T1000 (cell line): ENCODE data around the gene SH3BGRL3.

Source experiments
- DNase-seq: peaks from one replicate; lab custom pipeline; 2025; ENCODE audit warnings: mixed read lengths; lab: John Stamatoyannopoulos, UW

Gene SH3BGRL3

DNA sequence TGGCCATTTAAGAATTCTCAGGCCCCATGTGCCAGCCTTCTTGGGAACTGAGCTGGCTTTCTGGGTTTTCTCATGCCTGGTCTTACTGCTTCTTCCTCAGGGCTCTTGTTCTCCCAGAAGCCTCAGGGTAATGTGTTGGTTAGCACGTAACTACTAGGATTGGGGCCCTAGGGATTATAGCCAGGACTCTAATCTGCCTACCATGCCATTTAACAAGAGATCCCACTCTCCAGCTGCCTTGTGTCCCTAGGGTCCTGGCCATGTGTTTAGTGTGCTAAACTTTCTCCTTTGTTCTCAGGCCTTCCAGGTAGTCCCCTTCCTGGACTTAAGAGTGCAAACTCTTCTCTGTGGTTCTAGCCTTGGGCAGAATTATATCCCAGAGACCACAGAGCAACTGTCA, 2.2 kb upstream of the SH3BGRL3 start:
- DNase-seq = no peak

DNA sequence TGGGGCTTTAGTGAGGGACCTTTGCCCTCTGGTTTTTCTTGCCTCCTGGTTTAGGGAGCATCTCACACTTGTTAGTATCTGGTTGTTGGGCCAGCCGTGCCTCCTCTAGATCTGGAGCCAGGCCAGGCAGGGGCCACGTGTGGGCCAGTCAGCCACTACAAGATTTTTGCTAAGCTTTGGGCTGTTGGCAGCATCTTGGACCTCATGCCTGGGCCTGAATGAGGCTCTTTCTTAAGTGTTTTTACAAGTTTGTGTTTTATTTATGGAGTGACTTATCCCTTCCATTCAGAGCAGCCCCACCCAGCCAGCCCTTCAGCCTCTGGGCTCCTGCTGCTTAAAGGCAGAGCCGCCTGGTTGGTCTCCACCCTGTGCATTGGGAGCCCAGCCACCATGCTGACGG, 1.6 kb upstream of the SH3BGRL3 start:
- DNase-seq = peak; percentile 69

DNA sequence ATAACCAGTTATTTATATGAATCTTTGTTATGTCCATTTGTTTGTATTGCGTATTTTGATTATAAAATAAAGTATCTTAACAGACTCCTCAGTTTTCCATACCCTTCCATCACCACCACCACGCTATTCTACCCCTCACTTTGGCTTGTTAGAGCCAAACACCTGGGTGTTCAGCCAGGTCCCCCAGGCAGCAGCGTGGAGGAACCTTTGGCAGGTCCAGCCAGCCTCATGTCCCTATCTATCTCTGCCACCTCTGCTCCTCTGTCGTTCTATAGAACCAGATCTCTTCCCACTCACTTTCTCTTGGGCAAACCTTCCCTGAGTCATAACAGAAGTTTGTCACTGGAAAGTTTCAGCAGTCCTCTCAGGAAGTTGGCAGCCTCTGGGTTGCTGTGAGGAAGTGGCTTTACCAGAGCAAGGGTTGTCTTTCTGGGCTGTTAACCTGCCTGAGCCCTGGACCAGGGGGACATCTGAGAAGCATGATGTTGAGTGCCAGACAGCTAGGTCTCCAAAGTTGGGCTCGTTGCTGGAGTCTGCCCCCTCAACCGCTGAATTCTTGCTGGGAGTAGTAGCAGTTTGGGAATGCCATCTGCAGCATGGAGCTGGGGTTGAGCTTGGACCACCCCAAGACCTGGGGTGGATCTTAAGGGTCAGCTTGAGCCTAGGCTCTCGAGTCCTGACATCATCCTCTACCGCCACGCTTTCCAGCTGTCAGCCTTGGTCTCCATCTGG, 996 bp upstream of the SH3BGRL3 start:
- DNase-seq = no peak

DNA sequence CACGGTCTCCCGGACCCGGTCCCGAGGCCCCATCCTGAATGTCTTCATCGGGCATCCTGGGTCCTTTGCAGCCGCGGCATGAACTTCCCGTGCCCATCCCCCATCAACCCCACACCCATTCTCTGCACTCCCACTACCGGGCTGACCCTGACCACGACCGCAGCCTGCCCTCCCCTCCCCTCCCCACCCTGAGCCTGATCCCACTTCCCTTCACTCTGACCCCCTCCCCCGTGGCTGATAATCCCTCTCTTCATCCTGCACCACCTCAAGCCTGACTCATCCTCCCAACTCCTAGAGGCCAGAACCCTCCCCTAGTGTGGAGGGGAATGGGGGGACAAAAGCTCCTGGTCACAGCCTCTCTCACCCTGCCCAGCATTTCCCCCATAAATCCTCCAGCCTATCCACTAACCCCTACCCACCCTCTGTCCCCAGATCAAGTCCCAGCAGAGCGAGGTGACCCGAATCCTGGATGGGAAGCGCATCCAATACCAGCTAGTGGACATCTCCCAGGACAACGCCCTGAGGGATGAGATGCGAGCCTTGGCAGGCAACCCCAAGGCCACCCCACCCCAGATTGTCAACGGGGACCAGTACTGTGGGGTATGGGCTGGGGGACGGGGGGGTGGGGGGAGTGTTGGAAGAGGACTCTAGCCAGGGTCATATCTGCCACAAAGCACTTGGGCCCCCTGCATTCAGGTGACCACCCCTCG, 602 bp downstream of the SH3BGRL3 start:
- DNase-seq = peak; percentile 33

DNA sequence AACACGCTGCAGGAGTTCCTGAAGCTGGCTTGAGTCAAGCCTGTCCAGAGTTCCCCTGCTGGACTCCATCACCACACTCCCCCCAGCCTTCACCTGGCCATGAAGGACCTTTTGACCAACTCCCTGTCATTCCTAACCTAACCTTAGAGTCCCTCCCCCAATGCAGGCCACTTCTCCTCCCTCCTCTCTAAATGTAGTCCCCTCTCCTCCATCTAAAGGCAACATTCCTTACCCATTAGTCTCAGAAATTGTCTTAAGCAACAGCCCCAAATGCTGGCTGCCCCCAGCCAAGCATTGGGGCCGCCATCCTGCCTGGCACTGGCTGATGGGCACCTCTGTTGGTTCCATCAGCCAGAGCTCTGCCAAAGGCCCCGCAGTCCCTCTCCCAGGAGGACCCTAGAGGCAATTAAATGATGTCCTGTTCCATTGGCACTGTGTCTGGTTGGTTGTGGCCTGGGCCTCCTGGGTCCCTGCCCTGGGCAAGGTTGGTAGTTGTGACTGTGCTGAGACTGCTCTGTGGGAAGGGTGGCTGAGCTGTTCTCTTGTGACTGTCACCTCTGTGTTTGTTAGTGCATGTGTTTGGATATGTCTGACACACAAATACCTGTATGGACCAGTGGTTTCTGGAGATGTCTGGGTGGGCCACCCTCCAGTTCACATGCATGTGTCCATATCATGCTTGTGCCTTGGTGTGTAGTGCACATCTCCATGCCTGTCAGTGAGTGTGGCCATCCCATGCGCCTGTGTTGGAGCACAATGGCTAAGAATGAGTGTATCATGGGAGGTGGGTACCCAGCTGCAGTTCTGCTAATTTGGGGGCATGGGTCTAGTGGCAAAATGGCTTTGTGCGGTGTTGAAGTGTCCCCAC, 1.4 kb downstream of the SH3BGRL3 start:
- no peak for DNase-seq

DNA sequence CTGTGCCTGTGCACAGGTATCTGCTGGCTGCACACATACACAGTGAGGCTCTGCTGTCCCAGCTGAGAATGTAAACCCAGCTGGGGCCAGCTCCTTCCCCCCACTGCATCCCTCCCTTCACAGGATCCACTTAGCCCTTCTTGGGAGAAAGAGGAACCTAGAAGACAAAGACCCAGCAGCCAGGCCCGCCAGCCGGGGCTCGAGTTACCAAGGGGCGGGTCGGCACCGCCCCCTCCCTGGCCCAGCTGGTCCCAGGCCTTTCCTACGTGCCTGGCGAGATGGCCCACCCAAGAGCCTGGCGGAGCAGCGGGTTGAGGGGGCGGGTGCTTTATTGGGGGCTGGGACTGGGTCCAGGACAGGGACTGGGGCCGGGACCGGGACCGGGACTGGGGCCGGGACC, 2.1 kb downstream of the SH3BGRL3 start:
- DNase-seq = no peak

DNA sequence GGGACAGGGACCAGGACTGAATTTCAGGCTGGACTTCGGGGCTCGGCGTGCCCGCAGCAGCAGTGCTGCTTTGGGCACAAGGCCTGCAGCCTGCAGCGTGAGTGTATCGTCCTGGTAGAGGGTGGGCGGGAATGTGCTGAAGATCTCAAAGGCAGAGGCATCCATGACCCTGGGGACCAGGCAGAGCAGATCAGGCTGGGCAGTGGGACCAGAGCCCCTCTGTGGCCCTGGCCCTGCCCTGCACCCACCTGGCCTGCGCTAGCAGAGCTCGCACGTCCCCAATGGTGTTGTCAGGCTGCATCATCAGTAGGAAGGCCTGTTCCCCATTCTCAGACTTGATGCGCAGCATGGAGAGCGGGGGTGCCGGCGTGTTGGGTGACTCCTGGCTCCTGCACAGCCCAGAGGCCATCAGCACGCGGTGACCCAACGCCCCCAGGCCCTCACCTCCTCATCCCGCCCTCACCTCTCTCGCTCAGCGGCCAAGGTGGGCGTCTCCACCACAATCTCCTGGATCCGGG, 2.6 kb downstream of the SH3BGRL3 start:
- DNase-seq = no peak

DNA sequence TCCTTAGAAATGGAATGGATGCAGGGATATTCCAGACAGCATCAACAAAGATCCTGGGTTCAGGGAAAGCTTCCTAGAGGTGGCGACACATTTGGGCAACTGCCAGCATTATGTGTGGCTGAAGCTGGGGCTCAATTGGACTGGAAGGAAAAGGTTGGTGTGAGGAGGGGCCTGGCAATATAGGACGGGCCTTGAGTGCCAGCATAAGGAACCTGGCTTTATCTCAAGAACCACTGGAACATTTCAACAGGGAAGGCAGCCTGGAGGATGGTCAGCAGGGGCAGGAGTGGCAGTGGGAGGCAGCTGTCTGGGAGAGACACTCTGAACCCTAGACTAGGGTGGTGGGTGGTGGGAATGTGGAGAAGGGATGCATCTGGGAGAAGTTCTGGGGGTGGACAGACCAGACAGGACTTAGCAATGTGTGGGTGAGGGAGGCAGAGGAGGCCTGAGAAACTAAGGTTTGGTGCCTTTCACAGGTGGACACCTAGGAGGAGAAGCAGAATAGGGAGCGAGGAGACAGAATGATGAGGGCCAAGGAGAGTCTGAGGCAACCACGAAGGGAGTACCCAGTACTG, 3.5 kb downstream of the SH3BGRL3 start:
- DNase-seq = no peak

DNA sequence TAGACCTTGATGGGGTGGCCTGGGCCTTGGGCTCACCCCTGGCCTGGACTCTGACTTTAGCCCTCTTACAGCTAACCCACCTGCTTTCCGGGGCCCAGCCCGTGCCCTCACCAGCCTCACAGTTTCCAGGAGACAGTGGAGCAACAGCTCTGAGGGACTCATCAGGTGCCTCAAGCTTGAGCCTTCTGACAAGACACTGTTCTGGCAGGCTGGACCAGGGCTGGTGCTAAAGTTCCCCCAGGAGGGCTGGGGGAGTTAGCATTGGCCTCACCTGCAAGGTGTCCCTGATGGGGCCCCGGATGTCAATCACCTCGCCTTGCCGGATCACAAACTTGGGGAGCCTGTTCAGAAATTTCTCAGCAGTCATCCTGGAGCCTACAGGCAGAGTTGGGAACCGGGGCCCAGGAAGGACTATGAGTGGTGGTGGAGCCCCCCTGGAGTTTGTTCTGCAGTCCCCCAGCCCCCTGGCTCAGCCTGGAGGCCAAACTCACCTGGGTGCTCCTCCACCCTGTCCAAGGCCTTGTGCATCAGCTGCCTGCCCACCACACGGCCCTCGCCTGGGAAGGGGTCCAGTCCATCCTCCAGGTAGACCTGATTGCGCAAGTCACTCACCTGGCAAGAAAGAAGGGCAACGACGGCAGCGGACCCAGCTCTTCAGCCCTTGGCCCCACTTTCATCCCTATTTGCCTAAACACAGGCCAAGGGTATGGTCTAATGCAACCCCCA, 4.1 kb downstream of the SH3BGRL3 start:
- DNase-seq = no peak

DNA sequence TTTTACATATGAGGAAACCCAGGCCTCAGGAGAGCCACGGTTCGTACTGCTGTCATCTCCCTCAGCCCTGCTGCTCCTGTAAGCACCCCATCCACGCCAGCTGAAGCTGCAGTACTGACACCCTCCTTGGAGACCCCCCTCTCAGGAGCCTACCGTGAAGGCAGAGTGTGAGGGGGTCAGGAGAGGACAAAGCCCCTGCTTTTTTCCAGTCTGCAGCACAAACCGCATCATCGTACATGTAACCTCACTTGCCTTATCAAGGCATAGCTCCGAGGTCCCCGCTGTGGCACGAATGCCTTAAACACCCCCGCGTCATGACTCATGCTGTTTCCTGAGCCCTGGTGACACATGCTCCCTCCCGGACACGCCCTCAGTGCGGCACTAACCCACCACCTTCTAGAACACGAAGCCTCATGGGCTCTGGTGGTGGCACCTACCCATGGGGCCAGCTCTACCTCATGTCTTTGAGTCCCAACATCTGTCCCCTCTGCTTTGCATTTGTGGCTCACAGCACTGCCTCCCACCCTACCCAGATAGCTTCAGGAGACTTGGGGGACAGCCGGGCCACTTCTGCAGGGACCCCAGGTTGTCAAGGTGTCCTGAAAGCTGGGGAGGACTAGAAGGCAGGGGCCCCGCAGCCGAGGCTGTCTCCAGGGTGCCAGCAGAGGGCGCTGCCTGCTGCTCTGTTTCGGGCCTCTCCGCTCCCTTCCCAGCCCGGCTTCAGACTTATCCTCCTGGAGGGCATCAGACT, 4.9 kb downstream of the SH3BGRL3 start:
- DNase-seq = peak; percentile 77

DNA sequence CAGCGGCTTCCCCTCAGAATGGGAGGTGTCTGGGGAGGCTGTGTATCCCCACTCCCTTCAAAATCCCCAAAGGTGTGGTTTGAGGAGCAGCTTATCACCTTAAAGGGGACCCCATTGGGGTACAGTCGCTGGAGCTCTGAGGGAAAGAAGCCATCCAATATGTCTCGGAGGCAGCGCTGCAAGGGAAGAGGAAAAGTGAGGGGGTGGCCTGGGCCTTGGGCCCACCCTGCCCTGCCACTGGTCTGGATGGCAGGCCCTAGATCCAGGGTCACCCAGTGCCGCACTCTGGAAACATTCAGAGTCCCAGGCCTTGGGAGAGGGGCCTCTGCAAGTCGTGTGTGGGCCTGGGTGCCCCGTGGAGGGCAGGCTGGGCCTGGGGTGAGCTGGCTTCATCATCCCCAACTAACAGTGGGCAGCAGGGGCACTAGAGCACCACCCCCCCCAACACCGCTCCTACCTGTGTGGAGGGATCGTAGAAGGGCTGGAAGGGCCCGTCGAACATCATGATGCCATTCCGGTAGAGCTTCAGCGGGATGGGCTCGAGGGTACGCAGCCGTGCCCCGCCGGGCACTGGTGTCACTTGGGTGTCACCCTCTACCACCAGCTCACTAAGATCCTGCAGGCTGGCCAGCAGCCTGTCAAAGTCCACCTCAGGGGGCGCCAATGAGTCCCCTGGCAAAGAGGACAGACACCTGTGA, 5.6 kb downstream of the SH3BGRL3 start:
- DNase-seq = no peak

DNA sequence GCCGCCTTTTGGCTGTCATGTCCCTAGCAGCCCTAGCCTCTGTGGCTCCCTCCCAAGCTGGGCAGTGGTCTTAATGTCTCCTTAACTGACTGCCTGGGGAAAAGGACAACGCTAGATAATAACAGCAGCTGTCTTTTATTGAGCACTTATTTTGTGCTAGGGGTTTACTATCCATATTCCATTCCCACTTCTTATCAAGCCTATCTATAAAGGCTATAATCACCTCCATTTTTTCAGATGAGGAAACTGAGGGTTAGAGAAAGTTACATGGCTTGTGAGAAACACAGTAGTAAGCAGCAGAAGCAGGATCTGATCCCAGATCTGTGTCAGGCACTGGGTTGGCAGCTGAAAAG, 6.2 kb downstream of the SH3BGRL3 start:
- DNase-seq = no peak

DNA sequence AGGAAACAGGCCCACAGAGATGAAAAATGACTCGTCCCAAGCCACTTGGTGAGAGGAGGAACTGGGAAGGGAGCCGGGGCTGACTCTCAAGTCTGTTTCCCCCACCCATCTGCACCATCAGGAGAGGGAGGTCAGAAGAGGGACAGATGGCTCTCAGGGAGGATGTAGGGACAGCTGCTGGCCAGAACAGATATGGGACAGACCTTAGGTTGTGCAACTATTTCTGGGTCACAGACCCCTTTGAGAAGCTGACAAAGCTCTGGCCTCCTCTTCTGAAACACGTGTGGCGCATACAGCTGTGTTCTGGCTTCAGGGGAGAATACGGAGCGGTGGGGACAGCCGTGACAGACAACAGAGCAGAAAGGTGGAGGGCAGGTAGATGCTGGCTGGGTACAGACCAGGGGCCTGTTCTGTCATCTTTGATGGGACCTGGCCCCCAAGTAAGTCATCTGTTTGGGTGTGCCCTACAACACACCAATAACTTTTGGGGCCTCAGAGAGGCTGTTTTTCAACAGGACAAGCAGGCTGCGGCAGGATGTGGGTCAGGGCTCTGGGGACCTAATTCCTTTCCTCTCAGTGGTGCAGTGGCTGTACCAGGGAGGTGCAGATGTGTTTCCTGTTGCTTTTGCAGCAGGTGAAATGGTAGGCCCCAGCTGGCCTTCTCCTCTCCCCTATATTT, 7.3 kb downstream of the SH3BGRL3 start:
- no peak for DNase-seq

DNA sequence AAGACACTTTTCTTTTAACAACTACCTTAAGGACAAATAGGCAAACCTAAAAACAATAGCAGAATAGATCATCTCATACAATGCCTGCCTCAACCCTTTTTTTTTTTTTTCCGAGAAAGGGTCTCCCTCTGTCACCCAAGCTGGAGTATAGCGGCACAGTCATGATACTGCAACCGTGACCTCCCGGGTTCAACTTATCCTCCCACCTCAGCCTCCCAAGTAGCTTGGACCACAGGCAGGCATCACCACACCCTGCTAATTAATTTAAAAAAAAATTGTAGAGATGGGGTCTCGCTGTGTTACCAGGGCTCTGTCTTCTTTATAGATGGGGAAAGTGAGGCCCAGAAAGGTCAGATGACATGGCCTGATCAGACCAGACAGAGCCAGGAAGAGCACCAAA, 7.9 kb downstream of the SH3BGRL3 start:
- DNase-seq = no peak

DNA sequence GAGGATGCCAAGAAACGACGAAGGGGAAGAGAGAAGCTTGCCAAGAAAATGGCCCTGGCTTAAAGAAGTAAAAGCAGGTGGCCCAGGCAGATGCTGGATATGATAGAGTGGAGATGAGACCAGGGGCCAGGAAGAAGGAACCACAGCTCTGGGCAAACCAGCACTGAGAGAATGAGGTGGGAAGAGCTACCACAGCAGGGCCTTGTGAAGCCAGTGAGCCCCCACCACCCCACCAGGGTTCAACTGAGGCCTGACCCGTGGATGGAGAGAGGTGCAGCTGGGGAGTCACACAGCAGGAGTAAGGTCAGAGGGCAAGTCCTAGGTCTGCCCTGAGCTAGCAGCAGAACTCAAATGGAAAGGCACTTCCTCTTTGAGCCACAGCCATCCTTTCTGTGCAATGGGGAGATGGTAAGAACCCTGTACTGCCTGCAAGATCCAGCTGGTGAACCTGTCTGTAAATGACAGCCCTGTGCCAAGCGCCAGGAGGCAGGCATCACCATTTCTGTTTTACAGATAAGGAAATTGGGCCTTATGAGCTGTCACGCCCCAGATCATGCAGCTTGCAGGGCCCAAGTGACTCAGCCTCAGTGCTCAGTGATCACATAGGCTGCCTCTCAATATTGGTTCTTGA, 8.5 kb downstream of the SH3BGRL3 start:
- no peak for DNase-seq

DNA sequence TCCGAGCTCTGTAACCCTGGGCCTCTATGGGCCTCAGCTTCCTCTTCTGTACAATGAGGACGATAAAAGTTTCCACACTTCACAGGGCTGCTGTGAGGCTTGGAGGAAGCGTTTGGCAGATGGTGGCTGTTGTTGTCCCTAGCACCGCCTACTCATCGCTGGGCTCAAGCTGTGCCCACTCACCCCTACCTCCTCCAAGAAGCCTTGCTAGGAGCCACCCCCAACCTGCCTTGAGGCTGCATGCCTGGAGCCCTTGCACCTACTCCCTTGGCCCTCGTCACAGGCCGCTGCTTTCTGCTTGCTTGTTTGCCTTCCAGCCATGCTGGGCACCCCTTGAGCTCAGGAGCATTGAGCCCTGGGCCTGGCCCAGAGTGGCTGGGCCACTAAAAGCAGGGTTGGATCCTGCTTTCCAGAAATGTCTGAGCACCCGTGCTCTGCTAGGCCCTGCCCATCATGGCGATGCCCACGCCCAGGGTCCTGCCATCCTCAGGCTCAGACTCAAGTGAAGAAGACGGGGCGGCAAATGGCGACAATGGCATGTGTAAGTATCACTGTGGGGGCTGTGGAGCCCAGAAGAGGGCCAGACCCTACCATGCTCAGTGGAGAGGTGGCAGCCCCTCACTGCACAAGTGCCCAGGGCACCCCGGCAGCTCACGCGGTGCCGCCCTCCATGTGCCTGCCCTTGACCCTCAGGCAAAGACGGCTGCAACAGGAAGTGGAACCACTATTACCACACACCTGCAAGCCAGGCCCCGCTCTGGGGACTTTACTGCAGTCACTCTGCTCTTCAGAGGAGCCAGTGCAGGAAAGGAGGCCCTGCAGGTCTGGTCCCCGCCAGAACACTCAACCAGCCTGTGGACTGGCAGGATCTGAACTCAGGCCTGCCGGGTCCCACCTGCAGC, 9.5 kb downstream of the SH3BGRL3 start:
- DNase-seq = no peak

DNA sequence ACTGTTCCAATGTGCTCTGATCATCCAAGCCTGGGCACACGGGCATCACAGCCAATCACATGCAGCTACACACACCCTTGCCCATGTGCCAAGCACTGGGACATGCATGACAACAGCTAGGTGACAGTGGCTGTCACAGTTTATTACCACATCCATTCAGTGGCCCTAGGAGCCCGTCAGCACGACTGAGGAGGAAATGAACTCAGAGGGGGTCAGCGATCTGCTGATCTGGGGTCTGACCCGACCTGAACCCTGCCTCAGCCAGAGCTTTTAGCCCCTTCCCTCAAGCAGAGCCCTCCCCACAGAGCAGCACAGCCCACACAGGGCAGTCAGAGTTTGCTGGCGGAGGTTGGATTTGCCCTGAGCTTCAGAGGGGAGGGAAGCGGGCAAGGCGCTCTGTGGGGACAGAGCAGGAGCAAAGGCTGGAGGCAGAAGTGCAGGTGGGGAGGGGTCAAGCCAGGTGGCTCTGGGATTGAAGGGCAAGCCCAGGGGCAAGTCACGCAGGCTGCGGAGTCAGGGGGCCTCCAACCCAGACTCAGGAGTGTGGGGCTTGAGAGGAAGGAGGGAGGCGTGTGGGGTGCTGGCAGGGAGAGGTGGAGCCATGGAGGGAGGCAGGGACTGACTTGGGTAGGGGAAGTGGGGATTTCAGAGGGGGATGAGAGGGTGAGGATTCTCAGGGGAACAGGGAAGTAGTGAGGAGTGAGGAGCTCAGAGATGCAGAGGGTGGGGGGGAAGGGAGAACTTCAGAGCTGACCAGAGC, 10.4 kb downstream of the SH3BGRL3 start:
- no peak for DNase-seq
